NCI-H1092 treated with DMSO at 0.1 percent for 48 hours (cell line): ENCODE measurements around the gene ZC3H4.

Source experiments
- DNase-seq: peaks from one replicate; lab custom pipeline; 2025; lab: John Stamatoyannopoulos, UW

ZC3H4 gene

DNA sequence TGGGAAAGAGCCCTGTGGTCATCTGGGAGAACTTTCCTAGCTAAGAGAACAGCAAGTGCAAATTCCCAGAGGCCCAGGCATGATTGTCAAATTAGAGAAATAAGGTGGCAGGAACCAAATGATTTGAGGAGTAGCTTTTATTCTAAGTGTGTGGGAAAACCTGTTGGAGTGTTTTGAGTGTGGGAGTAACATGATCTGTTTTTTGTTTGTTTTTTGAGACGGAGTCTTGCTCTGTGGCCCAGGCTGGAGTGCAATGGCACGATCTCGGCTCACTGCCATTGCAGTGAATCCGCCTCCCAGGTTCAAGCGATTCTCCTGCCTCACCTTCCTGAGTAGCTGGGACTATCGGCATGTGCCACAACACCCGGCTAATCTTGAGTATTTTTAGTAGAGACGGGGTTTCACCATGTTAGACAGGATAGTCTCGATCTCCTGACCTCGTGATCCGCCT, 19.5 kb upstream of the ZC3H4 start:
- no peak for DNase-seq

DNA sequence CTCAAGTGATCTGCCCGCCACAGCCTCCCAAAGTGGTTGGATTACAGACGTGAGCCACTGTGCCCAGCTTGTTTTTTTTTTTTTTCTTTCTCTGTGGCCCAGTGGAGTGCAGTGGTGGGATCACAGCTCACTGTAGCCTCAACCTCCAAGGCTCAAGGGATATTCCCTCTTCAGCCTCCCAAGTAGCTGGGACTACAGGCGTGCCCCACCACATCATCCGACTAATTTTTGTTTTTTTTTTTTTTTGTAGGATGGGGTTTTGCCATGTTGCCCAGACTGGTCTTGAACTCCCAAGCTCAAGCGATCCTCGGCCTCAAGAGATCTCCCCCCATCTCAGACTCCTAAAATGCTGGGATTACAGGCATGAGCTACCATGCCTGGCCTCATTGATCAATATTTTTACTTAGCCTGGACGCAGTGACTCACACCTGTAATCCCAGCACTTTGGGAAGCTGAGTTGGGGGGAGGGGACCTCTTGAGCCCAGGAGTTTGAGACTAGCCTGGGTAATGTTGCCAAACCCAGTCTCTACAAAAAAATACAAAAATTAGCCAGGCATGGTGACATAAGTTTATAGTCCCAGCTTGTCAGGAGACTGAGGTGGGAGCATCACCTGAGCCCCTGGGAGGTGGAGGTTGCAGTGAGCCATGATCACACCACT, 18.7 kb upstream of the ZC3H4 start:
- no peak for DNase-seq

- peak; percentile 92 for DNase-seq
Observed at GRCh38 chr19:47130589-47131227, 17.1 kb upstream of the ZC3H4 start, which contains the start of gene SAE1. SAE1 (plus strand) TSS chr19:47130835; CDS start chr19:47130931, 96 bp downstream.

GRCh38 chr19:47130120-47130588, 16.6 kb upstream of the ZC3H4 start:
- DNase-seq, result no peak

DNA sequence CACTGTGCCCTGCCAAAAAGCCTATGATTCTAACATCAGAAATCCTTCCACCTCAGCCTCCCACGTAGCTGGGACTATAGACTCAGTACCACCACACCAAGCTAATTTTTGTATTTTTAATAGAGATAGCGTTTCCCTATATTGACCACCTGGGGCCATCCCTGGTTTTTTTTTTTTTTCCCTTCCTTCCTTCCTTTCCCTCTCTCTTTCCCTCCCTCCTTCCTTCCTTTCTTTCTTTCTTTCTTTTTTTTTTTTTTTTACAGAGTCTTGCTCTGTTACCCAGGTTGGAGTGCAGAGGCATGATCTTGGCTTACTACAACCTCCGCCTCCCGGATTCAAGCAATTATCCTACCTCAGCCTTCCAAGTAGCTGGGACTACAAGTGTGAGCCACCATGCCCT, 16.0 kb upstream of the ZC3H4 start:
- no peak for DNase-seq

DNA sequence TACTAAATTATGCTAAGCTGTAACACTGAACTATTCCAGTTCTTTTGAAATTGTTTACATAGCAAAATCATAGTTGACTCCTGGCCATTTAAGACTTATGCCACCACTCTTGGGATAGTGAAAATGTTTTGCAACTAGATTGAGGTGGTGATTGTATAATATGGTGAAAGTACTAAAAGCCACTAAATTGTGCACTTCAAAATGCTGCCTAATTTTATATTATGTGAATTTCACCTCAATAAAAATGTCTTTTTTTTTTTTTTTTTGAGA, 12.0 kb upstream of the ZC3H4 start:
- DNase-seq, result no peak

DNA sequence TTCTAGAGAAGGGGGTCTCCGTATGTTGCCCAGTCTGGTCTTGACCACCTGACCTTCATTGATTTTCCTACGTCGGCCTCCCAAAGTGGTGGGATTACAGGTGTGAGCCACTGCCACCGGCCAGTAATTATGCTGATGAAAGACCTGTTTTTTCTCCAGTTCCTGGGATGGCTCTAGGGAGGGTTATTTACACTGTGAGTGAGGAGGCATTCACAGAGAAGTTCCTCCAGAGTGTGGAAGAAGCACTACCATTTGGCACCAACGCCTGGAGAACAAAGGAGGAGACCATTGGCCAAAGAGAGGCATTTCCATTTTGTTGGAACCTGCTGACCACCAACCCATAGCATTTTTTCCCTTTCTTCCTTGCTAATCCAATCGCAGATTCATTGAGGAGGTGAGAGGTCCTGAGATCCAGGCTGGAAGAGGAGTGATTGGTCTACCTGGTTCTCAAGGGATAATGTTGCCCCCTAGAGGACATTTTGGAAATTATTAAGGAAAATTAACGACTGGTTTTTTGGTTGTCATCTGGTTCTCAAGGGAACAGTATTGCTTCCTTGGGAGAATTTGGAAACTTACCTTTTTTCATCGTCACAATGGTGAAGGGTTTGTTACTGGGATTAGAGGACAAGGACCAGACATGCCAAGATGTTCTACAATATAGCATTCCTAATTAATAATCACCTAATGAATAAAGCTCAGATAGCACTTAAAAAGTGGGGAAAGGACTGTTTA, 11.5 kb upstream of the ZC3H4 start:
- DNase-seq, result peak; percentile 66

DNA sequence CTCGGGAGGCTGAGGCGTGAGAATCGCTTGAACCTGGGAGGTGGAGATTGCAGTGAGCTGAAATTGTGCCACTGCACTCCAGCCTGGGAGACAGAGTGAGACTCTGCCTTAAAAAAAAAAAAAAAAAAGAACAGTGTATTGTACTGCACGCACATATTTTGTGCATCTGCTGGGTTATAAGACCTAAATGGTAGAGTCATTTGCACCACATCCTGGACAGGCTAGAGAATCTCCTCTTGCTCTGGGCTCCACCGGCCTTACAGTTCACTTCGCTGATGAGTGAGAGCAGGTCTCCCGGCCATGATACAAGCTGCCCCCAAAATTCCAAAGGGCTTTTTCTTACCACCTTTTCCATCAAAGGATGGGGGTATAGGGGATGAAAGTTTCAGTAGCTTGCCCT, 9.8 kb upstream of the ZC3H4 start:
- DNase-seq, result no peak

- DNase-seq, result no peak
Observed at GRCh38 chr19:47122359-47123335, 9.1 kb upstream of the ZC3H4 start.

DNA sequence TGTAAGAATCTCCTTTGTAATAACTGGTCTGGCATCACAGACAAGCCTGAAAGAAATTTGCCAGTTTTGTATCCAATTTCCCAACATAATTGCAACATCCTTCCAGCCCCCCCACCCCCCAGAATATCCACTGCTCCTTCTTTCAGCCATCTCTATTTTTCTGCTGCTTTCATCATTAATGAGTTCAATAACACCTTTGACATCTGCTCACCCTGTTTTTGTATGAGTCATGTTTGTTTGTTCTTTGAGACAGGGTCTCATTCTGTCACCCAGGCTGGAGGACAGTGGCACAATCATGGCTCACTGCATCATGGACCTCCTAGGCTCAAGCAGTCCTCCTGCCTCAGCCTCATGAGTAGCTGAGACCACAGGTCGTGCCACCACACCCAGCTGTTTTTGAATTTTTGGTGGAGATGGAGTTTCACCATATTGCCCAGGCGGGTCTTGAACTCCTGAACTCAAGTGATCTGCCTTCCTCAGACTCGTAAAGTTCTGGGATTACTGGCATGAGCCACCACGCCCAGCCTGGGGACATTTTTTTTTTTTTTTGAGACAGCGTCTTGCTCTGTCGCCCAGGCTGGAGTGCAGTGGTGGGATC, 7.0 kb upstream of the ZC3H4 start:
- no peak for DNase-seq

DNA sequence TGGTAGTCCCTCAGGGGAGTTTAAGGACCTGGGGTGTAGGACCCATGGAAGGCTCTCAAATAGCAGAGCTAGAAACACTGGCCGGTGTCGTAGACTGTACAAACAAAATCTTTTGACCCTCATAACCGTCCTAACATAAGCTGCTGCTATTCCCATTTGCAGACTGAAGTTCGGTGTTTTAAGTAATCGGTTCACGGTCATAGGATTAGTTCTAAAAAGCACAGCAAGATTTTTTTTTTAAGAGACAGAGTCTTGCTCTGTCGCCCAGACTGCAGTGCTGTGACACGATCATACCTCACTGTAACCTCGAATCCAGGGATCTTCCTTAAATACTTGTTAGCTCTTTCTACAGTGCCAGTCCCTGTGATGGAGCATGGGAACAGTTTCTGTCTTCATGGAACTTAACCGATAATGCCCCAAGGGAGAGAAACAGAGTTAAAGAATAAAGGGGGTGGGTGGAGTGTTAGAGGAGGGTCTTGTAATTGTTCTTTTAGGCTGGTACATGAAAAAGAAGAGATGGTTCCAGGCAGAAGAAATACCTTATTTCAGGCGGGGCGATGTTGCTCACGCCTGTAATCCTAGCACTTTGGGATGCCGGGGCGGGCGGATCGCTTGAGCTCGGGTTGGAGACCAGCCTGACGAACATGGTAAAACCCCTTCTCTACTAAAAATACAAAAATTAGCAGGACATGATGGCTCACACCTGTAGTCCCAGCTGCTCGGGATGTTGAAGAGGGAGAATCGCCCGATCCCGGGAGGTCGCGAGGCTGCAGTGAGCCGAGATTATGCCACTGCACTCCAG, 475 bp upstream of the ZC3H4 start:
- DNase-seq, result no peak

DNA sequence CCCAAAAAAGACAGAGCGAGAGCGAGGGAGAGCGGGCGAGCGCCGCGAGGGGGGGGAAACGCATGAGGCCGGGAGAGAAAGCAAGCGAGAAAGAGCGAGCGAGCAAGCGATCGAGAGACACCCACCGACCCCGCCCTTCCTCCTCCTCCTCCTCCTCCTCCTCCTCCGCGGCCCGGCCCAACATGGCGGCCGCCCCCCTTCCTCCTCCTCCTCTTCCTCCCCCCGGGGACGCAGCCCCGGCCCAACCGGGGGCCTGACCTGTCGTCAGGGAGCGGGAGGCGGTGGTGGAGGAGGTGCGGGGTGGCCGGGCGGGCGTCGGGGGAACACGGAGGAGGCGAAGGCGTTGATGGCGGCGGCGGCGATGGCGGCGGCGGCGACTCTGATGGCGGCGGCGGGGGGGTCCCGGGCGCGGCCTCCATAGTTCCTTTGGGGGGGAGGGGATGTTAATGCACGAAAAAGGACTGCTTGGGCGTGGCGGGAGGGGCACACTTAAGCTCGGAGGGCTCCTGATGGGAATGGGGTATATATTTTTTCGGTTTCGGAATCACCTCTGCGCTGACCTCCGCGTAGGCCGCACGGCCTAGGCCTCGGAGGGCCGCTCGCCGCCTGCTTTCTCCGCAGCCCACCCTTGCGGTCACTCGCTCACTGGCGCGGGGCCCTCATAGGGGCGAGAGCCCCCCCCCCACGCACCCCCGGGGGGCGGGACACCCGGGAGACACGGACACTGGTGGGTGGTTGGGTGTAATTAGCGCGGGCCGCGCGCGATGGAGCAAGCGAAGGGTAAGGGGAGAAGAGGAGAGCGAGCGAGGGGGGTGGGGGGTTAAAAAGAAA, 1.2 kb downstream of the ZC3H4 start:
- peak; percentile 72 for DNase-seq

DNA sequence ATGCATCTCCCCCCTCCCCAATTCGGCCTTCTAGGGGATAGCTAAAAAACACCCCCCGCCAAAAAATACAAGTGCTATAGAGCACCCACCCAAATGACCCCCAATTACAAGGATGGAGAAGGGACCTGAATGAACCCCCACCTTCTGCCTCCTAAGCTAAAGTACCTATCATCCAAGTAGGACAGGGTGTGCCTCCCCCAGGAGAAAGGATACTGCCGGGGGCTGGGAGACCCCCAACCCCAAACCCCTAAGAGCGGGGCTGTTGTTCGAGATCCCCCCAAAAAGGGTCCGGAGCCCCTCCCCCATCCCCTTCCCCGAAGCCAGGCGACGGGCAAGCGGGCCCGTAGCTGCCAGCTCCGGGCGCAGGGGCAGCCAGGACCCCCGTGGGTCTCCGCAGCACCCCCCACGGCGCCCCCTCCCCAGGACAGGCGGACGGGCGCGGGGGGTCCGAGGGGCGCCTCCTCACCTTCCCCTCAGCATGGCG, 1.9 kb downstream of the ZC3H4 start:
- DNase-seq, result peak; percentile 9

GRCh38 chr19:47111006-47111621, 2.5 kb downstream of the ZC3H4 start:
- DNase-seq, result no peak

GRCh38 chr19:47110521-47111005, 3.0 kb downstream of the ZC3H4 start:
- no peak for DNase-seq

DNA sequence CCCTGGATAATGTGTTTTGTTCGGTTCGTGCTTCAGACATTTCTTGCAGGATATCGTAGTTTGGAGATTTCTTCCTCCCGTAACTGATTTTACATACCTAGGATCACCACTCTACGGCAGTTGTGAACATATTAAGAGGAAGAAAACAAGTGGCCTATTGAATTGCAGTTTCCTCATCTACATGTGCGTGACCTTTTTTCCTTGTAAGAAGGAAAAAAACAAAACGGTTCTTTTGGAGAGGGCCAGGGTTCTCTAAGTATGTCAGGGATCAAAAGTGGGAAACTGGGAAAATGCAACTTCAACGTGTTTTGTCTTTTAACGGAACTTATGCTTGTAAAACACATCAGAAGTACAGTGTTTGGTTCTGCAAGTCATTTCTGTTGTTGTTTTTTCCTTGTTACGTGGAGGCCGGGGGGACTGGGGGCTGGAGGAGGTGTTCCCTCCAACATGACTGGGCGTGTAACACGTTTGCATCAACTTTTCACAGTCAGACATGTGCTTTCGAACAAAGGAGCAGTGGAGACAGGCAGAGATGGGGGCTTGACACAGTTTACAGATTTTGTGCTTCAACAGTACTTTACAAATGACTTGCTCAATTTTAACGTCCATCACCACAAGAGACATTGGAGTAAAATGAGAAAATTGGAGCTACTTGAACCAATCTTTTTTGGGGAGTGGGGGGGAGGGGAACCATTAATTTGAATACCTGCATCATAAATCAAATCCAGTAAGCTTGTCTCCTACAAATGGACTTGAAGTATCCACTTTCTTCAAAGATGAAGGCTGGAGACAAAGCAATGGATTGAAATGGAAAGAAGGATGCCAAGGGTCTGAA, 3.8 kb downstream of the ZC3H4 start:
- DNase-seq, result no peak

- DNase-seq, result no peak
Observed at GRCh38 chr19:47109177-47109540, 4.4 kb downstream of the ZC3H4 start.
